ENCODE data around the gene TRIP10. TPM values are rescaled to one million over a fixed set of nuclear protein-coding genes. Genes with fewer than 3 reads are reported as not detected.

The TRIP10 gene
- polyA plus RNA-seq, 1 experiment: 51.5 TPM

GRCh38 chr19:6699935-6700334 lies 39.5 kb upstream of the TRIP10 start:
- no peak for DNase-seq (ENCODE audit: low read depth)
- no peaks in the 10 kb centered on the region for H3K27me3 ChIP-seq (ENCODE audit: control insufficient read depth, insufficient read depth, low read length)
- ChIA-PET POLR2A (no interaction called here), CTCF (no interaction called here)
- no peak for TF ChIP-seq CTCF (IDR thresholded peaks at IDR 0.05; ENCODE audit: insufficient read depth, low read depth, low read length)
- H3K36me3 ChIP-seq (ENCODE audit: control insufficient read depth, insufficient read depth, low read length): no peaks in the 10 kb centered on the region
- no peak overlapping the region for H3K4me3 ChIP-seq (ENCODE audit: low read depth, low read length)

- ChIA-PET CTCF (no interaction called here), POLR2A (no interaction called here)
- DNase-seq (ENCODE audit: low read depth): no peak
- Histone ChIP-seq H3K27me3 (ENCODE audit: control insufficient read depth, insufficient read depth, low read length) (no peaks in the 10 kb centered on the region), H3K4me3 (ENCODE audit: low read depth, low read length) (no peak overlapping the region), H3K36me3 (ENCODE audit: control insufficient read depth, insufficient read depth, low read length) (no peaks in the 10 kb centered on the region)
- TF ChIP-seq CTCF (IDR thresholded peaks at IDR 0.05; ENCODE audit: insufficient read depth, low read depth, low read length): no peak
Measured at GRCh38 chr19:6700586-6701316, 38.7 kb upstream of the TRIP10 start.

- peaks cover 2% of the 10 kb centered on the region; the same call in 1 of the 2 replicates for H3K27me3 ChIP-seq (ENCODE audit: control insufficient read depth, insufficient read depth, low read length)
- POLR2A ChIA-PET: no interaction called here
- H3K4me3 ChIP-seq (ENCODE audit: low read depth, low read length): no peak overlapping the region
- H3K36me3 ChIP-seq (ENCODE audit: control insufficient read depth, insufficient read depth, low read length): no peaks in the 10 kb centered on the region
- no peak for DNase-seq (ENCODE audit: low read depth)
- TF ChIP-seq CTCF (IDR thresholded peaks at IDR 0.05; ENCODE audit: insufficient read depth, low read depth, low read length): no peak
- CTCF ChIA-PET: no interaction called here
Measured at GRCh38 chr19:6705931-6706632, 33.4 kb upstream of the TRIP10 start.

GRCh38 chr19:6706633-6706958 lies 32.9 kb upstream of the TRIP10 start:
- no peak for DNase-seq (ENCODE audit: low read depth)
- POLR2A ChIA-PET: no interaction called here
- Histone ChIP-seq H3K36me3 (ENCODE audit: control insufficient read depth, insufficient read depth, low read length) (no peaks in the 10 kb centered on the region), H3K4me3 (ENCODE audit: low read depth, low read length) (no peak overlapping the region), H3K27me3 (ENCODE audit: control insufficient read depth, insufficient read depth, low read length) (peaks cover 2% of the 10 kb centered on the region; the same call in 1 of the 2 replicates)
- CTCF ChIA-PET: no interaction called here
- TF ChIP-seq CTCF (IDR thresholded peaks at IDR 0.05; ENCODE audit: insufficient read depth, low read depth, low read length): no peak

- H3K4me3 ChIP-seq (ENCODE audit: low read depth, low read length): no peak overlapping the region
- peaks cover 2% of the 10 kb centered on the region; the same call in 1 of the 2 replicates for H3K27me3 ChIP-seq (ENCODE audit: control insufficient read depth, insufficient read depth, low read length)
- no peak for DNase-seq (ENCODE audit: low read depth)
- ChIA-PET POLR2A (no interaction called here), CTCF (no interaction called here)
- TF ChIP-seq CTCF (IDR thresholded peaks at IDR 0.05; ENCODE audit: insufficient read depth, low read depth, low read length): no peak
- no peaks in the 10 kb centered on the region for H3K36me3 ChIP-seq (ENCODE audit: control insufficient read depth, insufficient read depth, low read length)
Measured at GRCh38 chr19:6707011-6707657, 32.3 kb upstream of the TRIP10 start.

Data from BJ (cell line).